ENCODE results near the gene TENT4B.

GRCh38 chr16:50201787-50202186, 48.7 kb downstream of the TENT4B start:
- TF ChIP-seq CTCF (conservative IDR thresholded peaks at IDR 0.05; ENCODE audit: low read length): no peak
- TF ChIP-seq EZH2phosphoT487 (IDR thresholded peaks at IDR 0.05; ENCODE audit: borderline replicate concordance, low read depth, low read length): no peak
